ENCODE data around the gene LIPC. TPM values are rescaled to one million over a fixed set of nuclear protein-coding genes. Genes with fewer than 3 reads are reported as not detected.
A peak's percentile ranks its signal among the peaks of the same experiment; 100 is the strongest.

The LIPC gene
- total RNA-seq, 1 experiment from 2014 or later, result 1.2 TPM

- no peaks in the 10 kb centered on the region for H3K36me3 ChIP-seq
- H3K9me3 ChIP-seq (replicated peaks), result no peaks in the 10 kb centered on the region
- no peak for DNase-seq
- H3K27me3 ChIP-seq, result no peaks in the 10 kb centered on the region
- H3K4me1 ChIP-seq, result no peaks in the 10 kb centered on the region
- no peak overlapping the region for H3K4me3 ChIP-seq
- no peak overlapping the region for H3K27ac ChIP-seq
Observed at GRCh38 chr15:58576657-58577056, 144.9 kb downstream of the LIPC start.

- Histone ChIP-seq H3K27me3 (no peaks in the 10 kb centered on the region), H3K9me3 (replicated peaks) (no peaks in the 10 kb centered on the region), H3K36me3 (no peaks in the 10 kb centered on the region), H3K27ac (no peak overlapping the region), H3K4me3 (no peak overlapping the region), H3K4me1 (0 out of 2 replicates have a peak, but pooled peaks cover 2% of the 10 kb centered on the region)
- DNase-seq, result no peak
Observed at GRCh38 chr15:58582160-58582559, 150.4 kb downstream of the LIPC start.

- 0 out of 2 replicates have a peak, but pooled peaks cover 2% of the 10 kb centered on the region for H3K4me1 ChIP-seq
- no peak overlapping the region for H3K4me3 ChIP-seq
- H3K9me3 ChIP-seq (replicated peaks), result no peaks in the 10 kb centered on the region
- no peak for DNase-seq
- H3K27ac ChIP-seq, result no peak overlapping the region
- H3K36me3 ChIP-seq, result no peaks in the 10 kb centered on the region
- no peaks in the 10 kb centered on the region for H3K27me3 ChIP-seq
Observed at GRCh38 chr15:58583171-58583908, 151.5 kb downstream of the LIPC start.

GRCh38 chr15:58584789-58585461 lies 153.1 kb downstream of the LIPC start:
- Histone ChIP-seq H3K27ac (no peak overlapping the region), H3K4me1 (0 out of 2 replicates have a peak, but pooled peaks cover 2% of the 10 kb centered on the region), H3K9me3 (replicated peaks) (no peaks in the 10 kb centered on the region), H3K36me3 (no peaks in the 10 kb centered on the region), H3K27me3 (no peaks in the 10 kb centered on the region), H3K4me3 (no peak overlapping the region)
- DNase-seq, result no peak

- peaks cover 2% of the 10 kb centered on the region; the same call in 1 of the 2 replicates for H3K4me1 ChIP-seq
- DNase-seq, result peak in 1 of 2 experiments; percentile 34
- no peaks in the 10 kb centered on the region for H3K9me3 ChIP-seq (replicated peaks)
- H3K27me3 ChIP-seq, result no peaks in the 10 kb centered on the region
- H3K4me3 ChIP-seq, result no peak overlapping the region
- H3K27ac ChIP-seq, result no peak overlapping the region
- H3K36me3 ChIP-seq, result no peaks in the 10 kb centered on the region
Observed at GRCh38 chr15:58585693-58586443, 154.1 kb downstream of the LIPC start.

- no peak for DNase-seq
- H3K4me3 ChIP-seq, result no peak overlapping the region
- H3K27me3 ChIP-seq, result no peaks in the 10 kb centered on the region
- no peak overlapping the region for H3K27ac ChIP-seq
- no peaks in the 10 kb centered on the region; the same call in 1 of the 2 replicates for H3K36me3 ChIP-seq
- H3K4me1 ChIP-seq, result peaks cover 2% of the 10 kb centered on the region; the same call in 1 of the 2 replicates
- no peaks in the 10 kb centered on the region for H3K9me3 ChIP-seq (replicated peaks)
Observed at GRCh38 chr15:58587486-58587885, 155.7 kb downstream of the LIPC start.

GRCh38 chr15:58588096-58588495 lies 156.3 kb downstream of the LIPC start:
- Histone ChIP-seq H3K27ac (no peak overlapping the region), H3K36me3 (no peaks in the 10 kb centered on the region; the same call in 1 of the 2 replicates), H3K27me3 (no peaks in the 10 kb centered on the region), H3K4me3 (no peak overlapping the region), H3K9me3 (replicated peaks) (no peaks in the 10 kb centered on the region), H3K4me1 (peaks cover 2% of the 10 kb centered on the region; the same call in 1 of the 2 replicates)
- no peak for DNase-seq

GRCh38 chr15:58589047-58589446 lies 157.3 kb downstream of the LIPC start:
- H3K9me3 ChIP-seq (replicated peaks), result no peaks in the 10 kb centered on the region
- H3K27me3 ChIP-seq, result no peaks in the 10 kb centered on the region
- peaks cover 2% of the 10 kb centered on the region; the same call in 1 of the 2 replicates for H3K4me1 ChIP-seq
- DNase-seq, result no peak
- peaks cover 8% of the 10 kb centered on the region for H3K36me3 ChIP-seq
- H3K27ac ChIP-seq, result no peak overlapping the region
- H3K4me3 ChIP-seq, result no peak overlapping the region

GRCh38 chr15:58590236-58590635 lies 158.4 kb downstream of the LIPC start:
- Histone ChIP-seq H3K9me3 (replicated peaks) (no peaks in the 10 kb centered on the region), H3K36me3 (peaks cover 16% of the 10 kb centered on the region), H3K4me1 (peaks cover 2% of the 10 kb centered on the region; the same call in 1 of the 2 replicates), H3K4me3 (no peak overlapping the region), H3K27me3 (no peaks in the 10 kb centered on the region), H3K27ac (no peak overlapping the region)
- DNase-seq, result no peak

- Histone ChIP-seq H3K4me3 (no peak overlapping the region), H3K27me3 (no peaks in the 10 kb centered on the region), H3K9me3 (replicated peaks) (no peaks in the 10 kb centered on the region), H3K36me3 (peaks cover 21% of the 10 kb centered on the region), H3K27ac (no peak overlapping the region), H3K4me1 (no peaks in the 10 kb centered on the region; the same call in 1 of the 2 replicates)
- no peak for DNase-seq
Observed at GRCh38 chr15:58590926-58591325, 159.1 kb downstream of the LIPC start.

- Histone ChIP-seq H3K27me3 (no peaks in the 10 kb centered on the region), H3K9me3 (replicated peaks) (no peaks in the 10 kb centered on the region), H3K4me1 (no peaks in the 10 kb centered on the region; the same call in 1 of the 2 replicates), H3K4me3 (no peak overlapping the region), H3K36me3 (peaks cover 42% of the 10 kb centered on the region), H3K27ac (no peak overlapping the region)
- no peak for DNase-seq
Observed at GRCh38 chr15:58593870-58594269, 162.1 kb downstream of the LIPC start.

GRCh38 chr15:58594898-58595297 lies 163.1 kb downstream of the LIPC start:
- no peak for DNase-seq
- Histone ChIP-seq H3K4me3 (no peak overlapping the region), H3K4me1 (no peaks in the 10 kb centered on the region; the same call in 1 of the 2 replicates), H3K36me3 (peaks cover 48% of the 10 kb centered on the region), H3K9me3 (replicated peaks) (no peaks in the 10 kb centered on the region), H3K27me3 (no peaks in the 10 kb centered on the region), H3K27ac (no peak overlapping the region)

- Histone ChIP-seq H3K27me3 (no peaks in the 10 kb centered on the region), H3K4me1 (no peaks in the 10 kb centered on the region; the same call in 1 of the 2 replicates), H3K9me3 (replicated peaks) (no peaks in the 10 kb centered on the region), H3K4me3 (no peak overlapping the region), H3K36me3 (peaks cover 51% of the 10 kb centered on the region), H3K27ac (no peak overlapping the region)
- DNase-seq, result no peak
Observed at GRCh38 chr15:58595516-58596263, 163.9 kb downstream of the LIPC start.

All from SJCRH30 (cell line).